Measurements from ENCODE around the gene AHDC1.
A peak's percentile ranks its signal among the peaks of the same experiment; 100 is the strongest.

The AHDC1 gene

DNA sequence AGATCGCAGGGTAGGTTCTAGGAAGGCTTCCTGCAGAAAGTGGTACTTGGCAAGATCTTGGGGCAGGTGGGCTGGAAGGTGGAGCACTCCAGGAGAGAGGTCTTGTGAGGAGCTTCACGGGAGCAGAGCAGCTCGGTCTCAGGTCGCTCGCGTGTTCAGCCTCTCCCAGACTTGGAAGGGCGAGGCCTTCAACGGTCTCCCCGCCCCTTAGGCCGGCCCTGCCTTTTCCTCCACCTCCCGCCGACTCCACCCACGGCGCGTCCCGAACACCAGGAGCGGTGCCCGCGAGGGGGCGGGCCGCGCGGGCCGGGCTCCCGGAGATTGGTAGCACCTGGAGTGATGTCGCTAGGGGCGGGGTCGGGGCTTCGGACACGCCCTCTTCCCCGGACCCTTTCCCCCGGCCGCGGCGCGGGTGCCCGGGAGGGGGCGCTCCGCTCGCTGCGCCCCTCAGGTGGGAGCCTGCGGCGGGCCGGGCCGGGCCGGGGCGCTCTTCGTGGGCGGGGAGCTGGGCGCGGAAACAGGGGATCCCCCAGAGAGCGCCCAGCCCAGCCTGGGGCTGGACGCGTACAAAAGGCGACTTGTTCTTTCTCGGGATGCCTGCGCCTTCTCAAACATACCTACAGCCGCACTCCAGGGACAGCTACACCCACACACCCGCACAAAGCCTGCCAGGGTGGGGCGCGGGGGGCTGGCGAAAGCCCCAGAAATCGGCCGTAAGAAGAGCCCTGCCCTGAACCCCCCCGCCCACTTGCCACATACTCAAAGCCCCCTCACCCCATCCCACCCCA lies 35.5 kb downstream of the AHDC1 start:
- no peak overlapping the region; the same call in 1 of the 2 replicates for H3K9ac ChIP-seq (ENCODE audit: low read length)

DNA sequence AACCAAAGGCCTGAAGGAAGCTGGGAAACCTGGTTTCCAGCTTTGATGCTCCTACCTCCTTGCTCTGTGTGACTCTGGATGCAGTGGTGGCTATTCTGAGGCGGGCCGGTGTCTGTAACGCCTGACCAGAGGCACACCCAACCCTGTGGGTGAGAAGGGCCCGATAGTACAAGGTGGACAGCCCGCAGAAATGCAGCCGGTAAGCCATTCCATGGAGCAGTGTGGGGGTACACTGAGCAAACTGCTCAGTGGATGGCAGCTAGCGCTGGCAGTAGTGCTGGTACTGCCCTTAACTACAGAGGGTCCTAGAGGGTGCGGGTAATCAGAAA lies 36.0 kb downstream of the AHDC1 start:
- no peak for DNase-seq
- Histone ChIP-seq H3K36me3 (replicated peaks; ENCODE audit: insufficient read depth, low read length) (no peaks in the 10 kb centered on the region), H3F3A (ENCODE audit: insufficient read depth, low read length) (no peaks in the 10 kb centered on the region), H3K9me2 (replicated peaks; ENCODE audit: insufficient read depth, low read length) (no peaks in the 10 kb centered on the region), H3K4me2 (ENCODE audit: low read depth, low read length) (peak overlapping the region; percentile 89), H3K4me3 (ENCODE audit: low read length) (peak overlapping the region; percentile 14; the same call in 1 of the 2 replicates), H3K27me3 (replicated peaks; ENCODE audit: insufficient read depth, low read length) (no peaks in the 10 kb centered on the region), H3K9me3 (replicated peaks; ENCODE audit: insufficient read depth, low read length) (no peaks in the 10 kb centered on the region), H3K79me2 (ENCODE audit: low read length) (no peaks in the 10 kb centered on the region), H3K9ac (ENCODE audit: low read length) (no peak overlapping the region), H4K20me1 (ENCODE audit: insufficient read depth, low read length) (no peaks in the 10 kb centered on the region), H3K4me1 (ENCODE audit: low read length) (peaks cover 6% of the 10 kb centered on the region), H3K27ac (ENCODE audit: low read length) (no peak overlapping the region), H2AFZ (ENCODE audit: low read length) (peak overlapping the region; percentile 76)
- TF ChIP-seq, protein P1, sequence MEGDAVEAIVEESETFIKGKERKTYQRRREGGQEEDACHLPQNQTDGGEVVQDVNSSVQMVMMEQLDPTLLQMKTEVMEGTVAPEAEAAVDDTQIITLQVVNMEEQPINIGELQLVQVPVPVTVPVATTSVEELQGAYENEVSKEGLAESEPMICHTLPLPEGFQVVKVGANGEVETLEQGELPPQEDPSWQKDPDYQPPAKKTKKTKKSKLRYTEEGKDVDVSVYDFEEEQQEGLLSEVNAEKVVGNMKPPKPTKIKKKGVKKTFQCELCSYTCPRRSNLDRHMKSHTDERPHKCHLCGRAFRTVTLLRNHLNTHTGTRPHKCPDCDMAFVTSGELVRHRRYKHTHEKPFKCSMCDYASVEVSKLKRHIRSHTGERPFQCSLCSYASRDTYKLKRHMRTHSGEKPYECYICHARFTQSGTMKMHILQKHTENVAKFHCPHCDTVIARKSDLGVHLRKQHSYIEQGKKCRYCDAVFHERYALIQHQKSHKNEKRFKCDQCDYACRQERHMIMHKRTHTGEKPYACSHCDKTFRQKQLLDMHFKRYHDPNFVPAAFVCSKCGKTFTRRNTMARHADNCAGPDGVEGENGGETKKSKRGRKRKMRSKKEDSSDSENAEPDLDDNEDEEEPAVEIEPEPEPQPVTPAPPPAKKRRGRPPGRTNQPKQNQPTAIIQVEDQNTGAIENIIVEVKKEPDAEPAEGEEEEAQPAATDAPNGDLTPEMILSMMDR (IDR thresholded peaks at IDR 0.05; ENCODE audit: low read length), result no peak
- TF ChIP-seq EZH2phosphoT487 (IDR thresholded peaks at IDR 0.05; ENCODE audit: low read length) (no peak), EZH2 (optimal IDR thresholded peaks at IDR 0.05; ENCODE audit: low read depth, low read length) (no peak)

More for the DNA sequence above, 35.5 kb downstream of the AHDC1 start:
- H3K4me3 ChIP-seq (ENCODE audit: low read length), result peak overlapping the region; percentile 51; the same call in 1 of the 2 replicates
- TF ChIP-seq EZH2 (optimal IDR thresholded peaks at IDR 0.05; ENCODE audit: low read depth, low read length) (no peak), EZH2phosphoT487 (IDR thresholded peaks at IDR 0.05; ENCODE audit: low read length) (no peak)
- TF ChIP-seq, protein P1 (IDR thresholded peaks at IDR 0.05; ENCODE audit: low read length), result peak; percentile 66
- H4K20me1 ChIP-seq (ENCODE audit: insufficient read depth, low read length), result no peaks in the 10 kb centered on the region
- peak overlapping the region; percentile 89 for H3K4me2 ChIP-seq (ENCODE audit: low read depth, low read length)
- H3F3A ChIP-seq (ENCODE audit: insufficient read depth, low read length), result no peaks in the 10 kb centered on the region
- no peaks in the 10 kb centered on the region for H3K9me3 ChIP-seq (replicated peaks; ENCODE audit: insufficient read depth, low read length)
- no peaks in the 10 kb centered on the region for H3K9me2 ChIP-seq (replicated peaks; ENCODE audit: insufficient read depth, low read length)
- H3K27me3 ChIP-seq (replicated peaks; ENCODE audit: insufficient read depth, low read length), result no peaks in the 10 kb centered on the region
- H3K4me1 ChIP-seq (ENCODE audit: low read length), result peaks cover 6% of the 10 kb centered on the region
- H2AFZ ChIP-seq (ENCODE audit: low read length), result peak overlapping the region; percentile 76
- no peaks in the 10 kb centered on the region for H3K79me2 ChIP-seq (ENCODE audit: low read length)
- DNase-seq, result peak; percentile 98
- H3K36me3 ChIP-seq (replicated peaks; ENCODE audit: insufficient read depth, low read length), result no peaks in the 10 kb centered on the region
- no peak overlapping the region for H3K27ac ChIP-seq (ENCODE audit: low read length)

GRCh38 chr1:27567146-27567526 lies 36.8 kb downstream of the AHDC1 start:
- H3K36me3 ChIP-seq (replicated peaks; ENCODE audit: insufficient read depth, low read length), result no peaks in the 10 kb centered on the region
- H4K20me1 ChIP-seq (ENCODE audit: insufficient read depth, low read length), result no peaks in the 10 kb centered on the region
- no peak overlapping the region for H3K4me3 ChIP-seq (ENCODE audit: low read length)
- no peaks in the 10 kb centered on the region for H3K9me2 ChIP-seq (replicated peaks; ENCODE audit: insufficient read depth, low read length)
- H3K27me3 ChIP-seq (replicated peaks; ENCODE audit: insufficient read depth, low read length), result no peaks in the 10 kb centered on the region
- DNase-seq, result no peak
- no peak overlapping the region for H3K9ac ChIP-seq (ENCODE audit: low read length)
- no peaks in the 10 kb centered on the region for H3K79me2 ChIP-seq (ENCODE audit: low read length)
- TF ChIP-seq, protein P1 (IDR thresholded peaks at IDR 0.05; ENCODE audit: low read length), result no peak
- TF ChIP-seq EZH2 (optimal IDR thresholded peaks at IDR 0.05; ENCODE audit: low read depth, low read length), result no peak
- TF ChIP-seq EZH2phosphoT487 (IDR thresholded peaks at IDR 0.05; ENCODE audit: low read length), result no peak
- H3K4me1 ChIP-seq (ENCODE audit: low read length), result peaks cover 6% of the 10 kb centered on the region
- no peaks in the 10 kb centered on the region for H3F3A ChIP-seq (ENCODE audit: insufficient read depth, low read length)
- no peak overlapping the region for H3K4me2 ChIP-seq (ENCODE audit: low read depth, low read length)
- no peak overlapping the region for H2AFZ ChIP-seq (ENCODE audit: low read length)
- H3K27ac ChIP-seq (ENCODE audit: low read length), result no peak overlapping the region
- H3K9me3 ChIP-seq (replicated peaks; ENCODE audit: insufficient read depth, low read length), result no peaks in the 10 kb centered on the region

Data from MM.1S (cell line).